Stimulated activated CD8-positive, alpha-beta memory T cell treated with anti-CD3 and anti-CD28 coated beads, Interleukin-15, amount 100 ng/mL, for 48 hours (primary cell): ENCODE data around the gene HIP1R.
"Not testable (repeated sequence)": the region's sequence is repeated elsewhere in the genome, so short reads cannot be mapped to it uniquely, and the experiment has no call there.

Source experiments
- DNase-seq, 2 donors: peaks; one replicate each; pipeline ENCODE4 v3.0.0-alpha.2; 2020; ENCODE audit warnings: low read depth in 2 of 2

Gene HIP1R

GRCh38 chr12:122893208-122894153, 58.2 kb downstream of the HIP1R start:
- DNase-seq: no peak

- no peak for DNase-seq
These were observed 59.2 kb downstream of the HIP1R start for GRCh38 chr12:122894193-122895121.

- DNase-seq: no peak
These were observed 60.1 kb downstream of the HIP1R start for GRCh38 chr12:122895320-122895703.

- peak; percentile 73 to 77 for DNase-seq
These were observed 60.7 kb downstream of the HIP1R start, which contains the start of gene VPS37B for GRCh38 chr12:122895704-122896636. VPS37B (minus strand) TSS chr12:122896124; CDS start chr12:122896062, 62 bp downstream.

GRCh38 chr12:122896662-122897061, 61.4 kb downstream of the HIP1R start:
- DNase-seq: no peak

- DNase-seq: no peak
These were observed 64.6 kb downstream of the HIP1R start for GRCh38 chr12:122899887-122900286.

GRCh38 chr12:122902854-122903692, 67.8 kb downstream of the HIP1R start:
- no peak for DNase-seq

GRCh38 chr12:122903693-122904034, 68.4 kb downstream of the HIP1R start:
- DNase-seq: no peak

GRCh38 chr12:122905258-122905657, 70.0 kb downstream of the HIP1R start:
- DNase-seq: not testable (repeated sequence)

GRCh38 chr12:122908915-122909314, 73.7 kb downstream of the HIP1R start:
- DNase-seq: no peak

GRCh38 chr12:122909442-122910288, 74.4 kb downstream of the HIP1R start:
- no peak for DNase-seq
